ENCODE results near the gene TPCN2. TPM values are rescaled to one million over a fixed set of nuclear protein-coding genes. Genes with fewer than 3 reads are reported as not detected.

The TPCN2 gene
- polyA plus RNA-seq, 3 donors: 29.3 to 52.8 (median 31.5) TPM

DNA sequence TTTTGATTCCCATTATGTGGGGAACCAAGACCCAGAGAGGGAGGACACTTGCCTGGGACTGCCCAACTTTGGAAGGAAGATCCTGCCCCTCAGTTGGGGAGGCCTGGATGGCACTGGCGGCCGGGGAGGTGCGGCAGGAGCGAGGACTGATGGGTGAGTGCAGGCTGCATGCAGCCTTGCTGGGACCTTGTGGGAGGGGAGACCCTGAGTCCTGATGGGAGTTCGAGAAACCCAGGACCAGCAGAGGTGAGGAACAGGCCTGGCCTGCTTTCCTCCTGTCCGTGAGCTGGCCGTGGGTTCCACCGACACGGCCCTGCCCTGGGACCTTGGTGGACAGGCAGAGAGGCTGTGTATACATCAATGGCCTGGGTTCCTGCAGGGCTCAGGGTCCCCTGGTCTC, 87.7 kb downstream of the TPCN2 start:
- Histone ChIP-seq H2AFZ (ENCODE audit: insufficient read depth, low read depth, low read length, poor library complexity, severe bottlenecking) (no peak overlapping the region), H3K79me2 (ENCODE audit: insufficient read depth, low read length) (no peaks in the 10 kb centered on the region), H3K4me3 (replicated peaks in 1 of 3; ENCODE audit: low read depth in 2 of 3, low read length in 3 of 3) (no peak overlapping the region), H3K27me3 (ENCODE audit: control insufficient read depth in 2 of 2, insufficient read depth in 2 of 2, low read length in 2 of 2) (no peaks in the 10 kb centered on the region), H3K4me2 (replicated peaks; ENCODE audit: extremely low read depth, low read length, poor library complexity, severe bottlenecking) (no peak overlapping the region), H3K27ac (ENCODE audit: low read depth in 1 of 2, low read length in 2 of 2) (no peak overlapping the region), H3K9ac (ENCODE audit: insufficient read depth, low read length, poor library complexity, severe bottlenecking) (no peak overlapping the region), H4K20me1 (ENCODE audit: insufficient read depth, low read length) (no peaks in the 10 kb centered on the region), H3K4me1 (ENCODE audit: control insufficient read depth in 1 of 2, insufficient read depth in 2 of 2, low read length in 2 of 2) (no peaks in the 10 kb centered on the region), H3K9me3 (replicated peaks in 1 of 2; ENCODE audit: control insufficient read depth in 1 of 2, insufficient read depth in 1 of 2, low read length in 2 of 2) (peaks cover 12 to 20% of the 10 kb centered on the region in 2 donors), H3K36me3 (replicated peaks in 1 of 2; ENCODE audit: control insufficient read depth in 1 of 2, insufficient read depth in 2 of 2, low read length in 2 of 2) (no peaks in the 10 kb centered on the region)
- no peaks in the 10 kb centered on the region for H3K36me3 Mint-ChIP-seq
- WGBS (ENCODE audit: insufficient coverage): 96% methylated on average over 9 of the region's 9 CpGs
- H3K27me3 Mint-ChIP-seq (ENCODE audit: low read depth in 3 of 3): peaks cover 0 to 2% (median 0%) of the 10 kb centered on the region in 3 donors
- peaks cover under 1% of the 10 kb centered on the region for H3K4me1 Mint-ChIP-seq
- DNase-seq: no peak
- TF ChIP-seq, protein P1, sequence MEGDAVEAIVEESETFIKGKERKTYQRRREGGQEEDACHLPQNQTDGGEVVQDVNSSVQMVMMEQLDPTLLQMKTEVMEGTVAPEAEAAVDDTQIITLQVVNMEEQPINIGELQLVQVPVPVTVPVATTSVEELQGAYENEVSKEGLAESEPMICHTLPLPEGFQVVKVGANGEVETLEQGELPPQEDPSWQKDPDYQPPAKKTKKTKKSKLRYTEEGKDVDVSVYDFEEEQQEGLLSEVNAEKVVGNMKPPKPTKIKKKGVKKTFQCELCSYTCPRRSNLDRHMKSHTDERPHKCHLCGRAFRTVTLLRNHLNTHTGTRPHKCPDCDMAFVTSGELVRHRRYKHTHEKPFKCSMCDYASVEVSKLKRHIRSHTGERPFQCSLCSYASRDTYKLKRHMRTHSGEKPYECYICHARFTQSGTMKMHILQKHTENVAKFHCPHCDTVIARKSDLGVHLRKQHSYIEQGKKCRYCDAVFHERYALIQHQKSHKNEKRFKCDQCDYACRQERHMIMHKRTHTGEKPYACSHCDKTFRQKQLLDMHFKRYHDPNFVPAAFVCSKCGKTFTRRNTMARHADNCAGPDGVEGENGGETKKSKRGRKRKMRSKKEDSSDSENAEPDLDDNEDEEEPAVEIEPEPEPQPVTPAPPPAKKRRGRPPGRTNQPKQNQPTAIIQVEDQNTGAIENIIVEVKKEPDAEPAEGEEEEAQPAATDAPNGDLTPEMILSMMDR (IDR thresholded peaks at IDR 0.05): no peak
- intact Hi-C loops (cut with micrococcal nuclease): no loop called here
- no peak overlapping the region for H3K4me3 Mint-ChIP-seq
- H3K27ac Mint-ChIP-seq: no peak overlapping the region
- peaks cover 21 to 39% (median 27%) of the 10 kb centered on the region in 7 donors for H3K9me3 Mint-ChIP-seq

- intact Hi-C loops (cut with micrococcal nuclease): no loop called here
- H3K4me2 ChIP-seq (replicated peaks; ENCODE audit: extremely low read depth, low read length, poor library complexity, severe bottlenecking): no peak overlapping the region
- no peaks in the 10 kb centered on the region for H3K36me3 ChIP-seq (replicated peaks in 1 of 2; ENCODE audit: control insufficient read depth in 1 of 2, insufficient read depth in 2 of 2, low read length in 2 of 2)
- no peak overlapping the region for H3K4me3 ChIP-seq (replicated peaks in 1 of 3; ENCODE audit: low read depth in 2 of 3, low read length in 3 of 3)
- H3K4me1 ChIP-seq (ENCODE audit: control insufficient read depth in 1 of 2, insufficient read depth in 2 of 2, low read length in 2 of 2): no peaks in the 10 kb centered on the region
- peaks cover 21 to 37% (median 26%) of the 10 kb centered on the region in 7 donors for H3K9me3 Mint-ChIP-seq
- no peak overlapping the region for H3K4me3 Mint-ChIP-seq
- no peak overlapping the region for H2AFZ ChIP-seq (ENCODE audit: insufficient read depth, low read depth, low read length, poor library complexity, severe bottlenecking)
- peaks cover 6% of the 10 kb centered on the region for H3K4me1 Mint-ChIP-seq
- H3K27me3 ChIP-seq (ENCODE audit: control insufficient read depth in 2 of 2, insufficient read depth in 2 of 2, low read length in 2 of 2): no peaks in the 10 kb centered on the region
- no peak overlapping the region for H3K27ac ChIP-seq (ENCODE audit: low read depth in 1 of 2, low read length in 2 of 2)
- no peak overlapping the region for H3K9ac ChIP-seq (ENCODE audit: insufficient read depth, low read length, poor library complexity, severe bottlenecking)
- no peak for DNase-seq
- TF ChIP-seq, protein P1 (IDR thresholded peaks at IDR 0.05): no peak
- H3K27ac Mint-ChIP-seq: no peak overlapping the region
- H3K36me3 Mint-ChIP-seq: no peaks in the 10 kb centered on the region
- H3K9me3 ChIP-seq (replicated peaks in 1 of 2; ENCODE audit: control insufficient read depth in 1 of 2, insufficient read depth in 1 of 2, low read length in 2 of 2): peaks cover 12 to 20% of the 10 kb centered on the region in 2 donors
- 96% methylated on average over 5 of the region's 8 CpGs for WGBS (ENCODE audit: insufficient coverage)
- no peaks in the 10 kb centered on the region for H3K79me2 ChIP-seq (ENCODE audit: insufficient read depth, low read length)
- peaks cover 0 to 4% (median 0%) of the 10 kb centered on the region in 3 donors for H3K27me3 Mint-ChIP-seq (ENCODE audit: low read depth in 3 of 3)
- H4K20me1 ChIP-seq (ENCODE audit: insufficient read depth, low read length): no peaks in the 10 kb centered on the region
These were observed 88.6 kb downstream of the TPCN2 start for GRCh38 chr11:69137151-69137844.
